Progenitor cell of endocrine pancreas (in vitro differentiated cells): ENCODE data around the gene FGF22. TPM values are rescaled to one million over a fixed set of nuclear protein-coding genes. Genes with fewer than 3 reads are reported as not detected.

ENCODE experiments used
- DNase-seq: peaks from one replicate; pipeline ENCODE4 v3.0.0; 2021; ENCODE audit warnings: low spot score; ENCODE audit not compliant: unreplicated experiment
- H3K27ac Mint-ChIP-seq: 2 replicates; pipeline ENCODE4 v1.8.0; 2021; ENCODE audit warnings: mild to moderate bottlenecking, moderate library complexity, mixed read lengths
- H3K27me3 Mint-ChIP-seq: 2 replicates; pipeline ENCODE4 v1.8.0; 2021; ENCODE audit warnings: mixed read lengths
- H3K36me3 Mint-ChIP-seq: 2 replicates; pipeline ENCODE4 v1.8.0; 2022; ENCODE audit warnings: mixed read lengths; ENCODE audit not compliant: insufficient read depth
- H3K4me1 Mint-ChIP-seq: 2 replicates; pipeline ENCODE4 v1.8.0; 2021; ENCODE audit warnings: low read depth, mixed read lengths
- H3K4me3 Mint-ChIP-seq: 2 replicates; pipeline ENCODE4 v1.8.0; 2021; ENCODE audit warnings: low read depth, mild to moderate bottlenecking, moderate library complexity, mixed read lengths
- H3K9me3 Mint-ChIP-seq: 2 replicates; pipeline ENCODE4 v1.8.0; 2021; ENCODE audit warnings: low read depth, mixed read lengths
- CTCF ChIP-seq: fragments of 200-600 bp; sonication (generic); IDR thresholded peaks from one replicate; pipeline ENCODE4 v1.5.0; 2021; ENCODE audit warnings: antibody characterized with exemption, mild to moderate bottlenecking; ENCODE audit not compliant: unreplicated experiment
- long read RNA-seq: library from polyadenylated mRNA; unstranded; transcript quantifications from one replicate; pipeline ENCODE4 v2.0.0, GENCODE V29; 2020
- total RNA-seq: library from RNA; stranded (reverse); gene quantifications from 2 replicates; pipeline ENCODE4 v1.2.1, GENCODE V29; 2021

Gene FGF22
- 0.43 and 0.49 TPM in 2 replicates for total RNA-seq
- long read RNA-seq: 0 reads

GRCh38 chr19:639253-640160 is at the start of gene FGF22:
Gene FGF22, plus strand, starts transcription at chr19:639879. Its CDS starts 47 bp downstream, at chr19:639926.
- H3K27me3 Mint-ChIP-seq: peaks cover 19% of the 10 kb centered on the region
- H3K4me1 Mint-ChIP-seq: no peaks in the 10 kb centered on the region
- DNase-seq: peak; percentile 89
- peak within 1 kb of the TSS; percentile 91 for H3K27ac Mint-ChIP-seq
- TF ChIP-seq CTCF: no peak
- no peaks in the 10 kb centered on the region for H3K36me3 Mint-ChIP-seq
- H3K4me3 Mint-ChIP-seq: peak within 1 kb of the TSS; percentile 64
- H3K9me3 Mint-ChIP-seq: no peaks in the 10 kb centered on the region

GRCh38 chr19:590396-590745 is 49.3 kb upstream of the FGF22 start:
- H3K9me3 Mint-ChIP-seq: no peaks in the 10 kb centered on the region
- no peak for TF ChIP-seq CTCF
- H3K27me3 Mint-ChIP-seq: peaks cover 40% of the 10 kb centered on the region
- no peak for DNase-seq
- no peak overlapping the region for H3K27ac Mint-ChIP-seq
- H3K36me3 Mint-ChIP-seq: no peaks in the 10 kb centered on the region
- H3K4me1 Mint-ChIP-seq: peaks cover 2% of the 10 kb centered on the region
- H3K4me3 Mint-ChIP-seq: no peak overlapping the region

- H3K9me3 Mint-ChIP-seq: no peaks in the 10 kb centered on the region
- peaks cover 2% of the 10 kb centered on the region for H3K4me1 Mint-ChIP-seq
- H3K27me3 Mint-ChIP-seq: peaks cover 40% of the 10 kb centered on the region
- H3K4me3 Mint-ChIP-seq: no peak overlapping the region
- TF ChIP-seq CTCF: no peak
- no peak overlapping the region for H3K27ac Mint-ChIP-seq
- H3K36me3 Mint-ChIP-seq: no peaks in the 10 kb centered on the region
- no peak for DNase-seq
These were observed 49.0 kb upstream of the FGF22 start for GRCh38 chr19:590750-591098.

GRCh38 chr19:591099-591958 is 48.4 kb upstream of the FGF22 start:
- H3K36me3 Mint-ChIP-seq: no peaks in the 10 kb centered on the region
- peak overlapping the region; percentile 57 for H3K4me3 Mint-ChIP-seq
- TF ChIP-seq CTCF: no peak
- peaks cover 2% of the 10 kb centered on the region for H3K4me1 Mint-ChIP-seq
- H3K27ac Mint-ChIP-seq: no peak overlapping the region
- H3K27me3 Mint-ChIP-seq: peaks cover 41% of the 10 kb centered on the region
- peak; percentile 49 for DNase-seq
- no peaks in the 10 kb centered on the region for H3K9me3 Mint-ChIP-seq

- Mint-ChIP-seq H3K27ac (no peak overlapping the region), H3K9me3 (no peaks in the 10 kb centered on the region), H3K36me3 (no peaks in the 10 kb centered on the region), H3K27me3 (peaks cover 39% of the 10 kb centered on the region), H3K4me3 (no peak overlapping the region), H3K4me1 (peaks cover 2% of the 10 kb centered on the region)
- no peak for TF ChIP-seq CTCF
- DNase-seq: no peak
These were observed 47.6 kb upstream of the FGF22 start for GRCh38 chr19:592101-592500.
